ENCODE results near the gene BOD1L1. TPM values are rescaled to one million over a fixed set of nuclear protein-coding genes. Genes with fewer than 3 reads are reported as not detected.

Gene BOD1L1
- total RNA-seq, 1 experiment from 2014 or later, result 40.4 TPM

DNA sequence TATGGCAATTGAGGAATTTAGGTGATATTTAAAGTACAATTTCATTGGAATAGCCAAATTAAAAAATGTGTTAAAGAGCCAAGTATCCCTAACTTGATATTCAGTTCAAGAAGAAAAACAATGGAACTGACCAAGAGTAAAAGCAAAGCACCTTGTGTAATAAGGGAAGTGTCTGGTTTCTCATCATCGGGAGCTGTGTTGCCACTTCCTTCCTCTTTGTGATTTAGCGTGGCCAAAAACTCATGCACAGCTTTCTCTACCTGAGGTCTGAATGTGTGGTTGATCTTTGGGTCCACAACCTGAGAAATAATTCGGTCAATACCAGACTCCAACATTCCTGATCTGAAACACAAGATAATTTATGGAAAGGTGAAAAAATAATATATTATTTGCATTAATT is 12.4 kb downstream of the BOD1L1 start:
- intact Hi-C loops (cut with micrococcal nuclease; ENCODE audit: unreplicated experiment), result no loop called here
- H3K79me2 ChIP-seq (ENCODE audit: low read depth), result no peaks in the 10 kb centered on the region
- no peaks in the 10 kb centered on the region for H3K27me3 ChIP-seq (ENCODE audit: insufficient read depth, low read depth)
- no peaks in the 10 kb centered on the region for H3K9me2 ChIP-seq (ENCODE audit: insufficient read depth)
- H4K20me1 ChIP-seq (ENCODE audit: insufficient read depth), result no peaks in the 10 kb centered on the region
- no peak overlapping the region for H3K4me3 ChIP-seq
- TF ChIP-seq, protein P1, sequence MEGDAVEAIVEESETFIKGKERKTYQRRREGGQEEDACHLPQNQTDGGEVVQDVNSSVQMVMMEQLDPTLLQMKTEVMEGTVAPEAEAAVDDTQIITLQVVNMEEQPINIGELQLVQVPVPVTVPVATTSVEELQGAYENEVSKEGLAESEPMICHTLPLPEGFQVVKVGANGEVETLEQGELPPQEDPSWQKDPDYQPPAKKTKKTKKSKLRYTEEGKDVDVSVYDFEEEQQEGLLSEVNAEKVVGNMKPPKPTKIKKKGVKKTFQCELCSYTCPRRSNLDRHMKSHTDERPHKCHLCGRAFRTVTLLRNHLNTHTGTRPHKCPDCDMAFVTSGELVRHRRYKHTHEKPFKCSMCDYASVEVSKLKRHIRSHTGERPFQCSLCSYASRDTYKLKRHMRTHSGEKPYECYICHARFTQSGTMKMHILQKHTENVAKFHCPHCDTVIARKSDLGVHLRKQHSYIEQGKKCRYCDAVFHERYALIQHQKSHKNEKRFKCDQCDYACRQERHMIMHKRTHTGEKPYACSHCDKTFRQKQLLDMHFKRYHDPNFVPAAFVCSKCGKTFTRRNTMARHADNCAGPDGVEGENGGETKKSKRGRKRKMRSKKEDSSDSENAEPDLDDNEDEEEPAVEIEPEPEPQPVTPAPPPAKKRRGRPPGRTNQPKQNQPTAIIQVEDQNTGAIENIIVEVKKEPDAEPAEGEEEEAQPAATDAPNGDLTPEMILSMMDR (conservative IDR thresholded peaks at IDR 0.05), result no peak
- no peak for TF ChIP-seq EZH2 (IDR thresholded peaks at IDR 0.05; ENCODE audit: low read depth)
- POLR2A ChIA-PET (ENCODE audit: unreplicated experiment), result interaction anchor here (0.7 kb wide), 1 partner anchor 919 kb away, joined by 12 read pairs; no protein-coding TSS in a partner anchor
- no peak for DNase-seq
- no TSS peak for BruUV-seq (replicated peaks)
- H2AFZ ChIP-seq, result no peak overlapping the region
- H3K27ac ChIP-seq, result no peak overlapping the region
- no peaks in the 10 kb centered on the region for H3K4me1 ChIP-seq (replicated peaks; ENCODE audit: insufficient read depth)
- H3F3A ChIP-seq (ENCODE audit: insufficient read depth, low read depth), result no peaks in the 10 kb centered on the region
- H3K36me3 ChIP-seq (ENCODE audit: low read depth), result no peaks in the 10 kb centered on the region; the same call in 1 of the 2 replicates
- H3K9me3 ChIP-seq (ENCODE audit: insufficient read depth, low read depth), result no peaks in the 10 kb centered on the region
- CTCF ChIA-PET, result no interaction called here
- H3K4me2 ChIP-seq, result no peak overlapping the region

DNA sequence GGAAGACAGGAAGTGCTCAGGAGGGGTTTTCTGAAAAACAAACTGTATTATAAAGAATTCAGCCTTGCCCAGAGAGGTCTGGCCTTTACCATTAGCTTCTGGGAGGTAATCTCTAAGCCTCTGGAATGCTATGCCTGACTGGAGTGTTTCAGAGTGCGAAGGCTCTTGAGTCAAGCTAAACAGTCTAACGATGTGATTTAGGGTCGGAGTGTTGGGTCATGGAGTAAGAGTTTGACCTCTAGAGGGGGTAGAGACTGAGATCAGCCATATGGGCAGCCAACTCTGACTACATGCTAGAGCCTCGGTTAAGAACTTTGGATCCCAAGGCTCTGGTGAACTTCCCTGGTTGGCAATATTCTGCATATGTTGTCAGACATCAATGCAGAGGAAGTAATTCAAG is 15.0 kb downstream of the BOD1L1 start:
- intact Hi-C loops (cut with micrococcal nuclease; ENCODE audit: unreplicated experiment), result no loop called here
- Histone ChIP-seq H4K20me1 (ENCODE audit: insufficient read depth) (no peaks in the 10 kb centered on the region), H3K36me3 (ENCODE audit: low read depth) (peaks cover 3% of the 10 kb centered on the region; the same call in 1 of the 2 replicates), H2AFZ (no peak overlapping the region), H3K4me1 (replicated peaks; ENCODE audit: insufficient read depth) (no peaks in the 10 kb centered on the region), H3K4me2 (no peak overlapping the region), H3K9me2 (ENCODE audit: insufficient read depth) (no peaks in the 10 kb centered on the region), H3K79me2 (ENCODE audit: low read depth) (no peaks in the 10 kb centered on the region), H3F3A (ENCODE audit: insufficient read depth, low read depth) (no peaks in the 10 kb centered on the region), H3K4me3 (no peak overlapping the region), H3K27ac (no peak overlapping the region), H3K27me3 (ENCODE audit: insufficient read depth, low read depth) (no peaks in the 10 kb centered on the region), H3K9me3 (ENCODE audit: insufficient read depth, low read depth) (no peaks in the 10 kb centered on the region)
- BruUV-seq (replicated peaks), result no TSS peak
- POLR2A ChIA-PET (ENCODE audit: unreplicated experiment), result no interaction called here
- DNase-seq, result no peak
- CTCF ChIA-PET, result interaction anchor here (0.7 kb wide), 1 partner anchor 420 kb away, joined by 3 read pairs; no protein-coding TSS in a partner anchor
- TF ChIP-seq, protein P1 (conservative IDR thresholded peaks at IDR 0.05), result no peak

DNA sequence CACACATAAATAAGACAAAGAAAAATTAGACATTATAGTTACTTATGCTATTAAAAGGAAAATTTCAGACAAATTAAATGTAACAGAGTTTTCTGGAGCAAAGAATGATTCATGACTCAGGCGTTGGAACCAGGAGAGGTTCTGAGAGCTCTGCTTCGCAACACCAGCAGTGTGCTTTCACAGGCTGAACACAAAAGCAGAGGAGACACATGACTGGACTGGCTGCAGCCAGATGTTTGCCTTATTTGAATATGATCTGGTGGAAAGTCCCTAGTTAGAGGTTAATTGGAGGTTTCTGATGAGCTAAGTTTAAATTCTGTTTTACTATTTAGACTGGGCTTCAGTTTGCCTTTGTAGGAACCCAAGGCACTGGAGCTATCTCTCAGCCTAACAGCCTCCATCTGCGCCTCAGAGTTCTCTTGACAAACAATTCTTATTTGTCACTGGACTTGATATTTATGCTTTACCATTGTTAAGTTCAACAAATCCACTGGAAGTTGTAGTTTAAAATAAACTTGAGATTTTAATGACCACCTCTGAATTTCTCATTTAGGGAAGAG is 16.2 kb downstream of the BOD1L1 start:
- no peak overlapping the region for H3K27ac ChIP-seq
- no peaks in the 10 kb centered on the region for H3K79me2 ChIP-seq (ENCODE audit: low read depth)
- BruUV-seq (replicated peaks), result no TSS peak
- CTCF ChIA-PET, result no interaction called here
- H3K4me1 ChIP-seq (replicated peaks; ENCODE audit: insufficient read depth), result no peaks in the 10 kb centered on the region
- H3K9me3 ChIP-seq (ENCODE audit: insufficient read depth, low read depth), result no peaks in the 10 kb centered on the region
- H2AFZ ChIP-seq, result no peak overlapping the region
- no peak for TF ChIP-seq EZH2 (IDR thresholded peaks at IDR 0.05; ENCODE audit: low read depth)
- TF ChIP-seq, protein P1 (conservative IDR thresholded peaks at IDR 0.05), result no peak
- POLR2A ChIA-PET (ENCODE audit: unreplicated experiment), result no interaction called here
- DNase-seq, result no peak
- H3K9me2 ChIP-seq (ENCODE audit: insufficient read depth), result no peaks in the 10 kb centered on the region
- no peak overlapping the region for H3K4me3 ChIP-seq
- H3K4me2 ChIP-seq, result no peak overlapping the region
- H3F3A ChIP-seq (ENCODE audit: insufficient read depth, low read depth), result no peaks in the 10 kb centered on the region
- intact Hi-C loops (cut with micrococcal nuclease; ENCODE audit: unreplicated experiment), result no loop called here
- no peaks in the 10 kb centered on the region for H3K27me3 ChIP-seq (ENCODE audit: insufficient read depth, low read depth)
- no peaks in the 10 kb centered on the region for H4K20me1 ChIP-seq (ENCODE audit: insufficient read depth)
- peaks cover 7% of the 10 kb centered on the region; the same call in 1 of the 2 replicates for H3K36me3 ChIP-seq (ENCODE audit: low read depth)

Data from PC-9 (cell line).